ENCODE data around the gene NTN1. TPM values are rescaled to one million over a fixed set of nuclear protein-coding genes. Genes with fewer than 3 reads are reported as not detected.

Gene NTN1
- total and polyA plus RNA-seq, 2 donors from 2014 or later = 1.8 TPM

DNA sequence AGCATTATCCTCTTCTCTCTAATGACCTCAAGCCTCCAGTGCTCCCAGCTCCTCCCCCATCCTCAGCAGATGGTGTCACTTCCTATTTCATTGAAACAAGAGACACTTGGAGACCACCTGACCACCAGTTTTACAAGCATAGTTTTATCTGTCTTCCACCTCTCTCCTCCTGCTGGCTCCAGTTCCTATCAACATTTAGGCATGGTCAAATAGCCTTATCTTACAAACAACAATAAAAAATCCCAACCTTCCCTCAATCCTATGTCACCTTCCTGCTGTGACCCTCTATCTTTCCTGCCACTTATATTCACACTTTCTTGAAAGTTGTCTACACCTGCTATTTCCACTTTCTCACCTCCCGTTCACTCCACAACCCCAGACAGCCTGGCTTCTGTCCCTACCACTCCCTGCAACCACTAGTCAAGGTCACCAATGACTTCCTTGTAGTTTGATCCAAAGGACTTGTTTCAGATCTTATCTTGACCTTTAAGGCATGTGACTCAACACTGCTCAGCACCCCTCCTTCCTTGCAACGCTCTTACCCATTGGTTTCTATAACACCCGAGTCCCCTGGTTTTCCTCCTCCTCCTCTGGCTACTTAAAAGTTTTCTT lies 4.3 kb upstream of the NTN1 start:
- no peaks in the 10 kb centered on the region for H3K36me3 ChIP-seq (ENCODE audit: control insufficient read depth in 2 of 3, insufficient read depth in 3 of 3, low read length in 3 of 3)
- H3K27ac ChIP-seq (ENCODE audit: low read depth in 2 of 2, low read length in 2 of 2) = no peak overlapping the region
- TF ChIP-seq, protein P1, sequence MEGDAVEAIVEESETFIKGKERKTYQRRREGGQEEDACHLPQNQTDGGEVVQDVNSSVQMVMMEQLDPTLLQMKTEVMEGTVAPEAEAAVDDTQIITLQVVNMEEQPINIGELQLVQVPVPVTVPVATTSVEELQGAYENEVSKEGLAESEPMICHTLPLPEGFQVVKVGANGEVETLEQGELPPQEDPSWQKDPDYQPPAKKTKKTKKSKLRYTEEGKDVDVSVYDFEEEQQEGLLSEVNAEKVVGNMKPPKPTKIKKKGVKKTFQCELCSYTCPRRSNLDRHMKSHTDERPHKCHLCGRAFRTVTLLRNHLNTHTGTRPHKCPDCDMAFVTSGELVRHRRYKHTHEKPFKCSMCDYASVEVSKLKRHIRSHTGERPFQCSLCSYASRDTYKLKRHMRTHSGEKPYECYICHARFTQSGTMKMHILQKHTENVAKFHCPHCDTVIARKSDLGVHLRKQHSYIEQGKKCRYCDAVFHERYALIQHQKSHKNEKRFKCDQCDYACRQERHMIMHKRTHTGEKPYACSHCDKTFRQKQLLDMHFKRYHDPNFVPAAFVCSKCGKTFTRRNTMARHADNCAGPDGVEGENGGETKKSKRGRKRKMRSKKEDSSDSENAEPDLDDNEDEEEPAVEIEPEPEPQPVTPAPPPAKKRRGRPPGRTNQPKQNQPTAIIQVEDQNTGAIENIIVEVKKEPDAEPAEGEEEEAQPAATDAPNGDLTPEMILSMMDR (IDR thresholded peaks at IDR 0.05; ENCODE audit: borderline replicate concordance, extremely low read depth, insufficient read depth) = no peak
- H3K4me3 ChIP-seq (ENCODE audit: low read length in 3 of 3) = no peak overlapping the region
- H3K9ac ChIP-seq (ENCODE audit: low read length in 3 of 3) = no peak overlapping the region
- peaks cover 11% of the 10 kb centered on the region for H3K27me3 ChIP-seq (ENCODE audit: control insufficient read depth, insufficient read depth, low read length)
- no peak for DNase-seq
- H3K9me3 ChIP-seq (ENCODE audit: control insufficient read depth in 2 of 3, insufficient read depth in 1 of 3, low read length in 3 of 3) = no peaks in the 10 kb centered on the region
- FAIRE-seq = no peak
- intact Hi-C loops (cut with DNase I) = no loop called here
- peaks cover 0 to 2% (median 0%) of the 10 kb centered on the region in 3 donors for H3K4me1 ChIP-seq (ENCODE audit: control insufficient read depth in 2 of 3, insufficient read depth in 2 of 3, low read depth in 1 of 3, low read length in 3 of 3)

DNA sequence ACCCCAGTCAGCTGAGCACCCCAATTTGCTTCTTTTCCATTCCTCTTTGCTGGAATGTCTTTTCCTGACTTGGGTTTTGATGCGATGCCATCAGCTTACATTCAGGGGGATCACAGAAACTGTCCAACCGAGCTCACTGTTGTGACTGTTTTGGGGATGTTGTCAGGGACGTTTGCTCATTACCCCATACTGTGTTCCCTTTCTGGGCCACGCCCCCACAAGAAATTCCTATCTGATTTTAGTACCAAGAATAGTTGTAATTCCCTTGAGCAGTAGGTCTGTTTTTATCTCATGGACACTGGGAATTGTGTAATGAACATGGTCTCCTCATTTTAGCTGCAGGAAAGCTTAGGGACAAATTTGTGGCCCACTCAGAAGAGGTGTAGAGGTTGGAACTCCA lies 2.6 kb upstream of the NTN1 start:
- peaks cover 0 to 16% (median 0%) of the 10 kb centered on the region in 3 donors for H3K4me1 ChIP-seq (ENCODE audit: control insufficient read depth in 2 of 3, insufficient read depth in 2 of 3, low read depth in 1 of 3, low read length in 3 of 3)

DNA sequence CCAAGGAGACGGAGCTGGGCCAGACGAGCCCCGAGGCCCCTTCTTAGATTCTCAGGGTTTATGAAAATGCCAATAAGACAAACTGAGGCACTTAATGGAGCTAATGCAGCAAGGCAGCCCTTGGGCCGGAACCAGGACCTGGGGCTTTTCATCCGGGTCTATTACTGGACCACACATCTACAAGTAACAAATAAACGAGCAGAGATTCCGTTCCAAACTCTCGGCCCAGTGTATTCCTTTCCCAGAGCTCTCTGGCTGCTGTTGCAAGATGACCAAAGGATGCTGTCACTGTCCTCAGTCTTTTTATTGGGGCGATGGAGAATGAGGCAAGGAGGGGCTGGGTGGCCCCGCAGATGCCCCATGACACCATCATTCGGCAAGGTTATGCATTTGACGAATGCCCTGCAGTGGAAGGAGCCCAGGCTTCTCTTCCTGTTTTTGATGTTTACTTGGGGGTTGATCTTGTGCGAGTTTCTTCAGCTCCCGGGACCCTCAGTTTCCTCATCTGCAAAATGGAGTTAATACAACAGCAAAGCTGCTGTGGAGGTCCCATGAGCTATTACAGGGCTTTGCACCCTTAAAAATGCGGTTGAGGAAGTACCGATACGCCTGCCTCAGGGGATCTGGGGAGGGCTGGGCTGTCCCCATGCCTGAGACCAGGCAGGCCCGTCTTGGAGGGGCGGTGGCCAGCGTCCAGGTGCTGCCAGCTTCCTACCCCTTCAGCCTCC lies 1.1 kb upstream of the NTN1 start:
- intact Hi-C loops (cut with DNase I) = no loop called here
- TF ChIP-seq, protein P1 (IDR thresholded peaks at IDR 0.05; ENCODE audit: borderline replicate concordance, extremely low read depth, insufficient read depth) = no peak
- no peaks in the 10 kb centered on the region for H3K36me3 ChIP-seq (ENCODE audit: control insufficient read depth in 2 of 3, insufficient read depth in 3 of 3, low read length in 3 of 3)
- no peak for FAIRE-seq
- H3K9me3 ChIP-seq (ENCODE audit: control insufficient read depth in 2 of 3, insufficient read depth in 1 of 3, low read length in 3 of 3) = no peaks in the 10 kb centered on the region
- DNase-seq = no peak
- peaks cover 34% of the 10 kb centered on the region for H3K27me3 ChIP-seq (ENCODE audit: control insufficient read depth, insufficient read depth, low read length)
- no peak overlapping the region for H3K27ac ChIP-seq (ENCODE audit: low read depth in 2 of 2, low read length in 2 of 2)
- H3K9ac ChIP-seq (ENCODE audit: low read length in 3 of 3) = no peak overlapping the region
- peak overlapping the region in 1 of 3 donors; percentile 37 for H3K4me3 ChIP-seq (ENCODE audit: low read length in 3 of 3)
- peaks cover 0 to 16% (median 0%) of the 10 kb centered on the region in 3 donors for H3K4me1 ChIP-seq (ENCODE audit: control insufficient read depth in 2 of 3, insufficient read depth in 2 of 3, low read depth in 1 of 3, low read length in 3 of 3)

More for the DNA sequence above, 2.6 kb upstream of the NTN1 start:
- no peak overlapping the region for H3K4me3 ChIP-seq (ENCODE audit: low read length in 3 of 3)
- H3K36me3 ChIP-seq (ENCODE audit: control insufficient read depth in 2 of 3, insufficient read depth in 3 of 3, low read length in 3 of 3) = no peaks in the 10 kb centered on the region
- intact Hi-C loops (cut with DNase I) = no loop called here
- DNase-seq (no peak), FAIRE-seq (no peak)
- no peak overlapping the region for H3K27ac ChIP-seq (ENCODE audit: low read depth in 2 of 2, low read length in 2 of 2)
- H3K27me3 ChIP-seq (ENCODE audit: control insufficient read depth, insufficient read depth, low read length) = peaks cover 20% of the 10 kb centered on the region
- no peaks in the 10 kb centered on the region for H3K9me3 ChIP-seq (ENCODE audit: control insufficient read depth in 2 of 3, insufficient read depth in 1 of 3, low read length in 3 of 3)
- H3K9ac ChIP-seq (ENCODE audit: low read length in 3 of 3) = no peak overlapping the region
- TF ChIP-seq, protein P1 (IDR thresholded peaks at IDR 0.05; ENCODE audit: borderline replicate concordance, extremely low read depth, insufficient read depth) = no peak
